ENCODE results near the gene CACNA2D3. TPM values are rescaled to one million over a fixed set of nuclear protein-coding genes. Genes with fewer than 3 reads are reported as not detected.

CACNA2D3 gene
- total RNA-seq, 1 experiment from 2014 or later: 0.59 TPM

DNA sequence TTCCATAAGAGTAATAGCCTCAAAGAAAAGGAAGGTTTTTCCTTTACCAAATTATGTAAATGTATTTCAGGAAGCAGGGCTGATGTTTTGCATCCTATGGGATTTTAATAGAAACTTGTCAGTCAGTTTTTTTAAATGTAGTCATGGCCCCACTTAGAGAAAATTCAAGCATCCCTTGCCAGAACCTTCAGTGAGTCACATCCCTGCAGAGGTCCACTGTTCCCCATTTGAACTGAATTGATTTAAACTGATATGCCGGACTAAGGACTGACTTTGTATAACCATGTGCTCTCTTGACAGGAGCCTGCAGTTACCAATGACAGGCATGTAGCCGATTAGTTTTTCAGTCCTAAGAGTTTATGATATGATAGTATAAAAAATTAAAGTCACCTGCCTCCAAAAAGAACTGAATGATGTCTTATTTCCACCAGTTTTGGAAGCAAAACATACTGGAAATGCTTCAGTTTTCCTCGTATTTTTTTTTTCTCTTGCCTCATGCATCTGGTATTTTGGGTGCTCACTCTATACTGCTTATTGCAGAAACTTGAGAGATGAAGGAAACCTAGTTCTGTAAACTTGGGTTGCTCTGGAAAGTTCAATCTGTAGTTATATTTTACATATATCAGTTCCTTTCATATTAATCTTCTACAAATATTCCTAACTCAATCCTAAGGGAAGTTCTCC is 774.8 kb downstream of the CACNA2D3 start:
- intact Hi-C loops (cut with micrococcal nuclease; ENCODE audit: unreplicated experiment): no loop called here
- ChIA-PET CTCF (no interaction called here), POLR2A (ENCODE audit: unreplicated experiment) (no interaction called here)
- peaks cover 9% of the 10 kb centered on the region for H3K4me1 ChIP-seq (replicated peaks; ENCODE audit: insufficient read depth)
- TF ChIP-seq, protein P1, sequence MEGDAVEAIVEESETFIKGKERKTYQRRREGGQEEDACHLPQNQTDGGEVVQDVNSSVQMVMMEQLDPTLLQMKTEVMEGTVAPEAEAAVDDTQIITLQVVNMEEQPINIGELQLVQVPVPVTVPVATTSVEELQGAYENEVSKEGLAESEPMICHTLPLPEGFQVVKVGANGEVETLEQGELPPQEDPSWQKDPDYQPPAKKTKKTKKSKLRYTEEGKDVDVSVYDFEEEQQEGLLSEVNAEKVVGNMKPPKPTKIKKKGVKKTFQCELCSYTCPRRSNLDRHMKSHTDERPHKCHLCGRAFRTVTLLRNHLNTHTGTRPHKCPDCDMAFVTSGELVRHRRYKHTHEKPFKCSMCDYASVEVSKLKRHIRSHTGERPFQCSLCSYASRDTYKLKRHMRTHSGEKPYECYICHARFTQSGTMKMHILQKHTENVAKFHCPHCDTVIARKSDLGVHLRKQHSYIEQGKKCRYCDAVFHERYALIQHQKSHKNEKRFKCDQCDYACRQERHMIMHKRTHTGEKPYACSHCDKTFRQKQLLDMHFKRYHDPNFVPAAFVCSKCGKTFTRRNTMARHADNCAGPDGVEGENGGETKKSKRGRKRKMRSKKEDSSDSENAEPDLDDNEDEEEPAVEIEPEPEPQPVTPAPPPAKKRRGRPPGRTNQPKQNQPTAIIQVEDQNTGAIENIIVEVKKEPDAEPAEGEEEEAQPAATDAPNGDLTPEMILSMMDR (conservative IDR thresholded peaks at IDR 0.05): no peak
- no peak for TF ChIP-seq EZH2 (IDR thresholded peaks at IDR 0.05; ENCODE audit: low read depth)
- no peaks in the 10 kb centered on the region for H3K9me3 ChIP-seq (ENCODE audit: insufficient read depth, low read depth)
- H4K20me1 ChIP-seq (ENCODE audit: insufficient read depth): no peaks in the 10 kb centered on the region
- no peaks in the 10 kb centered on the region for H3K9me2 ChIP-seq (ENCODE audit: insufficient read depth)
- no peak overlapping the region for H3K4me3 ChIP-seq
- BruUV-seq (replicated peaks): no TSS peak
- H3K27ac ChIP-seq: no peak overlapping the region
- H3F3A ChIP-seq (ENCODE audit: insufficient read depth, low read depth): peaks cover 3% of the 10 kb centered on the region
- H3K36me3 ChIP-seq (ENCODE audit: low read depth): no peaks in the 10 kb centered on the region
- no peaks in the 10 kb centered on the region for H3K27me3 ChIP-seq (ENCODE audit: insufficient read depth, low read depth)
- H2AFZ ChIP-seq: no peak overlapping the region
- H3K79me2 ChIP-seq (ENCODE audit: low read depth): no peaks in the 10 kb centered on the region
- no peak for DNase-seq
- no peak overlapping the region for H3K4me2 ChIP-seq

DNA sequence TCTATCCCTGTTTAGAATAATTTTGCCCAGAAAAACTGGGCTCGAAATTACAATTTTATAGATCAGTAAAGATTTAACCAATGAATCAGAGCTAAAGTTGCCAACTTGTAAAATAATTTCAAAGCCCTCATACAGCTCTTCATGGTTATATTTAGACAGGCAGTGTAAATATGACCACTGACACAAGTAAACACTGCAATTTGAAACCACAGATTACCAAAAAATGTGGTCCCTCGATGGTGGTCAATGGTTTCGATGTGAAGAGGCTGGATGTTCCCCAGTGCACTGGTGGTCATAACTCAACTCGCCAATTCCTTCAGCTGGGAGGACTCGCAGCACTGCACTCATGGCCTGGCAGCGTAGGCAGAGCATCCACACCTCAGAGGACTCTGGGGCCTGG is 776.9 kb downstream of the CACNA2D3 start:
- Histone ChIP-seq H3K9me2 (ENCODE audit: insufficient read depth) (no peaks in the 10 kb centered on the region), H2AFZ (no peak overlapping the region), H3K9me3 (ENCODE audit: insufficient read depth, low read depth) (no peaks in the 10 kb centered on the region), H3K4me2 (no peak overlapping the region), H4K20me1 (ENCODE audit: insufficient read depth) (no peaks in the 10 kb centered on the region), H3K4me1 (replicated peaks; ENCODE audit: insufficient read depth) (no peaks in the 10 kb centered on the region), H3K36me3 (ENCODE audit: low read depth) (no peaks in the 10 kb centered on the region), H3K27me3 (ENCODE audit: insufficient read depth, low read depth) (no peaks in the 10 kb centered on the region), H3K4me3 (no peak overlapping the region), H3K27ac (no peak overlapping the region), H3F3A (ENCODE audit: insufficient read depth, low read depth) (no peaks in the 10 kb centered on the region), H3K79me2 (ENCODE audit: low read depth) (no peaks in the 10 kb centered on the region)
- intact Hi-C loops (cut with micrococcal nuclease; ENCODE audit: unreplicated experiment): no loop called here
- TF ChIP-seq, protein P1 (conservative IDR thresholded peaks at IDR 0.05): no peak
- no peak for TF ChIP-seq EZH2 (IDR thresholded peaks at IDR 0.05; ENCODE audit: low read depth)
- ChIA-PET POLR2A (ENCODE audit: unreplicated experiment) (interaction anchor here (0.7 kb wide), 1 partner anchor 89 kb away, joined by 3 read pairs; no protein-coding TSS in a partner anchor), CTCF (no interaction called here)
- no TSS peak for BruUV-seq (replicated peaks)
- DNase-seq: no peak

DNA sequence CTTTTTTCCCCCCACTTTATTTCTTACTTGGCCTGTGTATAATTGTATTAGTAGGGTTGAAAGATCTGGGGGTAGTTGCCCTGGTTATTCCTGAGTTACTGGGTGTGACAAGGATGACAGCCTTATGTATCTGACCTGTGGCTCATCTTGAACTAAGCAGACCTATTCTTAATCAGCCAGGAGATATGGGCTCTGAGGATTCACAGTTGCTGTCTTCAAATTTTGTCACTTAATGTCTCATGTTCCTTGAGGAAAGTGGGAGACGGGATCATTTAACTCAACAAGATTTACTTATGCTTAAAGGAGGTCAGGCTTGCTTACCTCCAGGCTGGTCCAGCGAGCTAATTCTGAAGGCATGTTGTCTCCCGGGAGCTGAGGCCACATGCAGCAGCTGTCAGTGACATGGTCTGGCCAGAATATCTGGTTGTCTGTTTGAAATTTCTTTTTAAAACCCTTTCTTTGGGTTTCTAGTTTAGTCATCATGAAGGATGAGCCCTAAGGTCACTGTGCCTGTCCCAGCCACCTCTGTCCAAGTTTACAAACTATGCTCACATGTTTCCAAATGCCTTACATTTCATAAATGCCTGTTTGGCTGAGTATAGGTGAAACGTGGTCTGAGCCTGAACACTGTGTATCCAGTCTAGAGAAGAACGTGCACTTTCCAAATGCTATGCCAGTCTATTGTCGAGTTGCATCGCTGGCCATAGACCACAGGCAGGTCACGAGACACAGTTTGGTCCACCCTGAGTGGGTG is 778.7 kb downstream of the CACNA2D3 start:
- Histone ChIP-seq H3K4me2 (no peak overlapping the region), H3K79me2 (ENCODE audit: low read depth) (no peaks in the 10 kb centered on the region), H3K36me3 (ENCODE audit: low read depth) (no peaks in the 10 kb centered on the region), H3K4me1 (replicated peaks; ENCODE audit: insufficient read depth) (no peaks in the 10 kb centered on the region), H3K27ac (no peak overlapping the region), H3K27me3 (ENCODE audit: insufficient read depth, low read depth) (no peaks in the 10 kb centered on the region), H2AFZ (no peak overlapping the region), H4K20me1 (ENCODE audit: insufficient read depth) (no peaks in the 10 kb centered on the region), H3K9me2 (ENCODE audit: insufficient read depth) (no peaks in the 10 kb centered on the region), H3F3A (ENCODE audit: insufficient read depth, low read depth) (no peaks in the 10 kb centered on the region), H3K9me3 (ENCODE audit: insufficient read depth, low read depth) (no peaks in the 10 kb centered on the region), H3K4me3 (no peak overlapping the region)
- TF ChIP-seq, protein P1 (conservative IDR thresholded peaks at IDR 0.05): no peak
- no peak for TF ChIP-seq EZH2 (IDR thresholded peaks at IDR 0.05; ENCODE audit: low read depth)
- no peak for DNase-seq
- no TSS peak for BruUV-seq (replicated peaks)
- CTCF ChIA-PET: no interaction called here
- POLR2A ChIA-PET (ENCODE audit: unreplicated experiment): no interaction called here
- intact Hi-C loops (cut with micrococcal nuclease; ENCODE audit: unreplicated experiment): no loop called here

Measured in PC-9 (cell line).